Right lobe of liver (tissue), 6 donors: ENCODE measurements around the gene PDCD7. TPM values are rescaled to one million over a fixed set of nuclear protein-coding genes. Genes with fewer than 3 reads are reported as not detected.
A peak's percentile ranks its signal among the peaks of the same experiment; 100 is the strongest.

Experiments used
- ATAC-seq, 4 donors: fragments of 200-7000 bp; cut with Tn5 transposase; one replicate each; pipeline ENCODE4 v1.9.1; 2020; ENCODE audit warnings: mild to moderate bottlenecking in 4 of 4, moderate library complexity in 4 of 4
- DNase-seq, 3 donors: peaks; one replicate each; pipeline ENCODE4 v3.0.0-alpha.2; 2020
- H3K27ac ChIP-seq, 3 donors: fragments of 200-600 bp; one replicate each; pipeline ENCODE4 v1.8.0; 2022
- H3K27me3 ChIP-seq, 2 donors: fragments of 200-600 bp; one replicate each; pipeline ENCODE4 v1.8.0; 2022
- H3K36me3 ChIP-seq, 4 donors: fragments of 200-600 bp; sonication (generic) in 1 of 4; one replicate each; pipeline versions ENCODE4 v1.5.1 to v1.8.0; 2017 to 2022; ENCODE audit warnings: control low read depth in 1 of 4
- H3K4me1 ChIP-seq, 4 donors: fragments of 200-600 bp; sonication (generic) in 1 of 4; one replicate each; pipeline versions ENCODE4 v1.5.1 to v1.8.0; 2017 to 2022; ENCODE audit warnings: control low read depth in 1 of 4
- H3K4me3 ChIP-seq, 3 donors: fragments of 200-600 bp; one replicate each; pipeline ENCODE4 v1.8.0; 2022
- H3K9me3 ChIP-seq, 4 donors: fragments of 200-600 bp; sonication (generic) in 1 of 4; one replicate each; pipeline versions ENCODE4 v1.5.1 to v1.8.0; 2017 to 2022; ENCODE audit warnings: control low read depth in 1 of 4
- POLR2A ChIP-seq: fragments of 450-650 bp; IDR thresholded peaks from one replicate; pipeline ENCODE4 v1.6.1; 2017; ENCODE audit warnings: antibody characterized with exemption, mild to moderate bottlenecking
- WGBS: methylation state at CpG from one replicate; pipeline ENCODE4 v1.1.6; 2018; ENCODE audit warnings: low coverage, low lambda C conversion rate; ENCODE audit not compliant: insufficient coverage; ENCODE audit errors: missing lambda C conversion rate; 5-methylcytosine and 5-hydroxymethylcytosine counted together
- intact Hi-C, 2 donors: fragments of 100-400 bp; cut with DNase I; formaldehyde crosslinking; loops; one replicate each; pipeline versions ENCODE4 v1.11.2 to v1.14.1; 2022
- total RNA-seq, 6 experiments: library from RNA; depleted of rRNA in 2 of 6; stranded (reverse); fragments of >200 nt in 2 of 6; fragmentation: NEBNext Ultra II Directional in 3 of 6; extraction: Animal tissue kit (Norgen Biotek cat#: 25700) in 3 of 6; gene quantifications; one replicate each; pipeline versions ENCODE4 v1.1.0 to v1.2.4, GENCODE V29; 2016 to 2023
- TF ChIP-seq, protein P1 (sequence below), 4 donors: fragments of 200-600 bp in 3 of 4; fragments of 450-650 bp in 1 of 4; IDR thresholded peaks; one replicate each; pipeline versions ENCODE4 v1.5.1 to v1.8.0; 2016 to 2022; ENCODE audit warnings: antibody characterized with exemption in 4 of 4, mild to moderate bottlenecking in 2 of 4
- donor health status: DM: no; HTN: yes; CAD: no.
- donor health status: DM: no; HTN: no; CAD: no.
- donor health status: DM: no; HTN: no; CAD: no.
- donor health status: DM: no; HTN: yes; CAD: no.
- donor health status: DM: no; HTN: yes; CAD: no.

Gene PDCD7
- total RNA-seq, 6 experiments from 2014 or later, result 6.3 to 12.2 (median 9.1) TPM

GRCh38 chr15:65087411-65087810, 46.2 kb downstream of the PDCD7 start:
- WGBS, result 60% methylated on average over 1 of the region's 3 CpGs
- Histone ChIP-seq H3K36me3 (no peaks in the 10 kb centered on the region), H3K27ac (peak overlapping the region; percentile 86 to 99 (median 97)), H3K9me3 (no peaks in the 10 kb centered on the region), H3K27me3 (no peaks in the 10 kb centered on the region), H3K4me3 (no peak overlapping the region), H3K4me1 (peaks cover 0 to 68% (median 16%) of the 10 kb centered on the region in 4 donors)
- TF ChIP-seq POLR2A, result no peak
- TF ChIP-seq, protein P1, sequence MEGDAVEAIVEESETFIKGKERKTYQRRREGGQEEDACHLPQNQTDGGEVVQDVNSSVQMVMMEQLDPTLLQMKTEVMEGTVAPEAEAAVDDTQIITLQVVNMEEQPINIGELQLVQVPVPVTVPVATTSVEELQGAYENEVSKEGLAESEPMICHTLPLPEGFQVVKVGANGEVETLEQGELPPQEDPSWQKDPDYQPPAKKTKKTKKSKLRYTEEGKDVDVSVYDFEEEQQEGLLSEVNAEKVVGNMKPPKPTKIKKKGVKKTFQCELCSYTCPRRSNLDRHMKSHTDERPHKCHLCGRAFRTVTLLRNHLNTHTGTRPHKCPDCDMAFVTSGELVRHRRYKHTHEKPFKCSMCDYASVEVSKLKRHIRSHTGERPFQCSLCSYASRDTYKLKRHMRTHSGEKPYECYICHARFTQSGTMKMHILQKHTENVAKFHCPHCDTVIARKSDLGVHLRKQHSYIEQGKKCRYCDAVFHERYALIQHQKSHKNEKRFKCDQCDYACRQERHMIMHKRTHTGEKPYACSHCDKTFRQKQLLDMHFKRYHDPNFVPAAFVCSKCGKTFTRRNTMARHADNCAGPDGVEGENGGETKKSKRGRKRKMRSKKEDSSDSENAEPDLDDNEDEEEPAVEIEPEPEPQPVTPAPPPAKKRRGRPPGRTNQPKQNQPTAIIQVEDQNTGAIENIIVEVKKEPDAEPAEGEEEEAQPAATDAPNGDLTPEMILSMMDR (IDR thresholded peaks at IDR 0.05), result no peak
- DNase-seq (peak in 2 of 3 donors; percentile 70 to 74), ATAC-seq (peak; percentile 2 to 35 (median 7))
- intact Hi-C loops, result no loop called here

DNA sequence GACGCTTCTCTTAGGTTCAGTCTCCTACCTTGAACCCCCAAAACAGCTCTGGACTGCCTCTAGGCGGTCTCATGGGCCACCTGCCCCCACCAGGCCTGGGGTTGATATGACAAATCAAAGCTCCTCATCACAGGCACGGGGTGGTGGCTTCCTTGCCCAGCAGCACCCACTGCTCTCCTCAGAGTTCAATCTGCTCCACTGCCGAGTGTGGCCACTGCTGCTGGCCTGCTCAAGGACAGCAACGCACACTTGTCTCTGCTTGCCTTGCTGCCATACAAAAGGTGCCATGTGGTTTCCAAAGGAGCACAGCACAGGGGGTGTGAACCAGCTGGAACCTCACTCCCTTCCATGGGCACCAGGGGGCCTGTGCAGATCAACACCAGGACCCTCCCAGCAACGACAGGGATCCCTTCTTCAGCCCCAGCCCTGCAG, 46.9 kb downstream of the PDCD7 start:
- 40% methylated on average over 1 of the region's 6 CpGs for WGBS
- no peak for DNase-seq
- ATAC-seq, result no peak
- intact Hi-C loops, result no loop called here
- Histone ChIP-seq H3K4me3 (no peak overlapping the region), H3K27me3 (no peaks in the 10 kb centered on the region), H3K9me3 (no peaks in the 10 kb centered on the region), H3K4me1 (peaks cover 0 to 68% (median 16%) of the 10 kb centered on the region in 4 donors), H3K36me3 (no peaks in the 10 kb centered on the region), H3K27ac (peak overlapping the region in 2 of 3 donors; percentile 86 to 99)
- TF ChIP-seq, protein P1 (IDR thresholded peaks at IDR 0.05), result no peak

- DNase-seq (no peak), ATAC-seq (peak in 1 of 4 donors; percentile 5)
- peaks cover 0 to 68% (median 16%) of the 10 kb centered on the region in 4 donors for H3K4me1 ChIP-seq
- H3K36me3 ChIP-seq, result no peaks in the 10 kb centered on the region
- TF ChIP-seq, protein P1 (IDR thresholded peaks at IDR 0.05), result peak; percentile 28 to 55 (median 35)
- no peak for TF ChIP-seq POLR2A
- H3K4me3 ChIP-seq, result no peak overlapping the region
- intact Hi-C loops, result no loop called here
- peak overlapping the region in 1 of 3 donors; percentile 99 for H3K27ac ChIP-seq
- 94% methylated on average over 2 of the region's 6 CpGs for WGBS
- no peaks in the 10 kb centered on the region for H3K9me3 ChIP-seq
- no peaks in the 10 kb centered on the region for H3K27me3 ChIP-seq
These were observed 47.5 kb downstream of the PDCD7 start for GRCh38 chr15:65085990-65086679.

GRCh38 chr15:65085207-65085753, 48.3 kb downstream of the PDCD7 start:
- H3K4me1 ChIP-seq, result peaks cover 0 to 65% (median 16%) of the 10 kb centered on the region in 4 donors
- no peaks in the 10 kb centered on the region for H3K36me3 ChIP-seq
- H3K27ac ChIP-seq, result peak overlapping the region in 1 of 3 donors; percentile 99
- H3K27me3 ChIP-seq, result no peaks in the 10 kb centered on the region
- 76% methylated on average over 5 of the region's 8 CpGs for WGBS
- TF ChIP-seq, protein P1 (IDR thresholded peaks at IDR 0.05), result no peak
- no peak for TF ChIP-seq POLR2A
- no peak overlapping the region for H3K4me3 ChIP-seq
- ATAC-seq, result no peak
- DNase-seq, result no peak
- intact Hi-C loops, result no loop called here
- H3K9me3 ChIP-seq, result no peaks in the 10 kb centered on the region
